Amygdala (tissue), 56 donors: ENCODE results near the gene NUTM1.

ENCODE experiments used
- DNase-seq, 56 donors: peaks; one replicate each; lab custom pipeline; 2025; lab: John Stamatoyannopoulos, UW

NUTM1 gene

GRCh38 chr15:34342737-34343575 is at the start of gene NUTM1, which contains the start of gene NOP10:
Gene NUTM1 (plus strand): TSS chr15:34343315. CDS start chr15:34343697, 382 bp downstream.
Gene NOP10 (minus strand): TSS chr15:34343136. CDS start chr15:34343073, 63 bp downstream.
- peak; percentile 49 to 96 (median 84) for DNase-seq

- no peak for DNase-seq
Measured at GRCh38 chr15:34297059-34297458, 46.1 kb upstream of the NUTM1 start.

GRCh38 chr15:34301058-34301457 is 42.1 kb upstream of the NUTM1 start:
- no peak for DNase-seq

GRCh38 chr15:34304613-34305012 is 38.5 kb upstream of the NUTM1 start:
- DNase-seq, result no peak

GRCh38 chr15:34311563-34311962 is 31.6 kb upstream of the NUTM1 start:
- DNase-seq, result no peak

GRCh38 chr15:34314491-34315490 is 28.3 kb upstream of the NUTM1 start:
- DNase-seq, result no peak

GRCh38 chr15:34318277-34319079 is 24.6 kb upstream of the NUTM1 start:
- peak in 8 of 56 donors; percentile 3 to 13 (median 6) for DNase-seq

- no peak for DNase-seq
Measured at GRCh38 chr15:34323217-34323616, 19.9 kb upstream of the NUTM1 start.

GRCh38 chr15:34324933-34325332 is 18.2 kb upstream of the NUTM1 start:
- DNase-seq, result no peak

GRCh38 chr15:34325368-34325767 is 17.7 kb upstream of the NUTM1 start:
- no peak for DNase-seq

- DNase-seq, result no peak
Measured at GRCh38 chr15:34327906-34328305, 15.2 kb upstream of the NUTM1 start.

GRCh38 chr15:34329006-34329405 is 14.1 kb upstream of the NUTM1 start:
- DNase-seq, result no peak

- no peak for DNase-seq
Measured at GRCh38 chr15:34330279-34330678, 12.8 kb upstream of the NUTM1 start.

- no peak for DNase-seq
Measured at GRCh38 chr15:34331809-34332208, 11.3 kb upstream of the NUTM1 start.

- DNase-seq, result no peak
Measured at GRCh38 chr15:34332553-34333120, 10.5 kb upstream of the NUTM1 start.

- no peak for DNase-seq
Measured at GRCh38 chr15:34334672-34335071, 8.4 kb upstream of the NUTM1 start.

GRCh38 chr15:34335176-34336032 is 7.7 kb upstream of the NUTM1 start:
- DNase-seq, result no peak

GRCh38 chr15:34336231-34336990 is 6.7 kb upstream of the NUTM1 start:
- peak in 1 of 56 donors; percentile 4 for DNase-seq
